SK-N-SH (cell line): ENCODE results near the gene SYT17. TPM values are rescaled to one million over a fixed set of nuclear protein-coding genes. Genes with fewer than 3 reads are reported as not detected.

Source experiments
- CTCF ChIA-PET: fragments of 300-600, 350-600 bp; formaldehyde crosslinking; extraction: SDS; loops from one replicate; lab custom pipeline; 2021; lab: Yijun Ruan, JAX
- POLR2A ChIA-PET: fragments of 350-600 bp; sonication (Branson Sonifier 250); formaldehyde crosslinking; extraction: SDS; loops from one replicate; lab custom pipeline; 2020; ENCODE audit warnings: antibody characterized with exemption, inconsistent platforms; lab: Yijun Ruan, JAX
- DNase-seq: peaks from one replicate; pipeline ENCODE4 v3.0.0; 2012
- H2AFZ ChIP-seq: fragments of 200-600 bp; sonication (generic); 2 replicates; pipeline ENCODE4 v1.8.1; 2016; ENCODE audit warnings: antibody characterized with exemption, mild to moderate bottlenecking, low read depth
- H3F3A ChIP-seq: fragments of 200-600 bp; sonication (generic); replicated peaks from 2 replicates; pipeline ENCODE3; 2016; ENCODE audit warnings: antibody characterized with exemption, mild to moderate bottlenecking; ENCODE audit not compliant: insufficient read depth
- H3K27ac ChIP-seq, 2 experiments: fragments of 200-500 bp in 1 of 2; fragments of 200-600 bp in 1 of 2; sonication (Bioruptor generic) in 1 of 2; sonication (generic), shearing (Covaris generic) in 1 of 2; 2 replicates each; pipeline versions ENCODE4 v1.5.1 to v1.6.1; 2014 to 2016; ENCODE audit warnings: low read depth in 2 of 2, inconsistent platforms in 1 of 2, low read length in 1 of 2, mild to moderate bottlenecking in 1 of 2, mixed read lengths in 1 of 2
- H3K27me3 ChIP-seq: fragments of 200-600 bp; sonication (generic), shearing (Covaris generic); 2 replicates; pipeline ENCODE4 v1.6.1; 2016; ENCODE audit warnings: mixed run types; ENCODE audit not compliant: insufficient read depth
- H3K36me3 ChIP-seq, 2 experiments: fragments of 200-500 bp in 1 of 2; fragments of 200-600 bp in 1 of 2; sonication (Bioruptor generic) in 1 of 2; sonication (generic) in 1 of 2; replicated peaks in 1 of 2; 2 replicates each; pipeline versions ENCODE3 to v1.5.1; 2014 to 2016; ENCODE audit warnings: low read length in 1 of 2, mild to moderate bottlenecking in 1 of 2; ENCODE audit not compliant: insufficient read depth in 2 of 2, control insufficient read depth in 1 of 2
- H3K4me1 ChIP-seq, 2 experiments: fragments of 200-500 bp in 1 of 2; fragments of 200-600 bp in 1 of 2; sonication (Bioruptor generic) in 1 of 2; sonication (generic), shearing (Covaris generic) in 1 of 2; 2 replicates each; pipeline versions ENCODE4 v1.5.1 to v1.6.1; 2014 to 2016; ENCODE audit warnings: low read depth in 1 of 2, low read length in 1 of 2, mixed run types in 1 of 2; ENCODE audit not compliant: insufficient read depth in 2 of 2, control insufficient read depth in 1 of 2
- H3K4me2 ChIP-seq: fragments of 200-600 bp; sonication (generic), shearing (Covaris generic); 2 replicates; pipeline ENCODE4 v1.6.1; 2017; ENCODE audit warnings: mixed run types
- H3K4me3 ChIP-seq, 2 experiments: fragments of 200-500 bp in 1 of 2; fragments of 200-600 bp in 1 of 2; sonication (Bioruptor generic) in 1 of 2; sonication (generic), shearing (Covaris generic) in 1 of 2; 2 replicates each; pipeline versions ENCODE4 v1.5.1 to v1.8.1; 2014 to 2016; ENCODE audit warnings: low read depth in 2 of 2, inconsistent platforms in 1 of 2, low read length in 1 of 2, mild to moderate bottlenecking in 1 of 2, mixed read lengths in 1 of 2, moderate library complexity in 1 of 2
- H3K79me2 ChIP-seq: fragments of 200-600 bp; sonication (generic); 2 replicates; pipeline ENCODE4 v1.8.1; 2017; ENCODE audit warnings: mild to moderate bottlenecking; ENCODE audit not compliant: insufficient read depth
- H3K9ac ChIP-seq: fragments of 200-600 bp; sonication (generic); 2 replicates; pipeline ENCODE4 v1.6.1; 2017; ENCODE audit warnings: mixed run types
- H3K9me2 ChIP-seq: fragments of 200-600 bp; sonication (generic); 2 replicates; pipeline ENCODE4 v1.6.1; 2017; ENCODE audit warnings: mixed run types
- H3K9me3 ChIP-seq: fragments of 200-600 bp; sonication (generic); 2 replicates; pipeline ENCODE4 v1.6.1; 2017; ENCODE audit warnings: mixed run types, mild to moderate bottlenecking, moderate library complexity
- H4K20me1 ChIP-seq: fragments of 200-600 bp; sonication (generic); 2 replicates; pipeline ENCODE4 v1.6.1; 2017; ENCODE audit warnings: mild to moderate bottlenecking, mixed run types; ENCODE audit not compliant: insufficient read depth
- EP300 ChIP-seq, 2 experiments: IDR thresholded peaks; 2 replicates each; pipeline versions ENCODE4 v1.4.0 to v1.6.1; 2012; ENCODE audit warnings: borderline replicate concordance in 1 of 2, low read depth in 1 of 2, low read length in 1 of 2
- EZH2phosphoT487 ChIP-seq: fragments of 200-600 bp; sonication (generic); IDR thresholded peaks from 2 replicates; pipeline ENCODE4 v1.6.1; 2017; ENCODE audit warnings: low read depth, mixed run types, mild to moderate bottlenecking, antibody characterized with exemption, moderate library complexity, borderline replicate concordance
- FOSL2 ChIP-seq: IDR thresholded peaks from 2 replicates; pipeline ENCODE4 v1.4.0; 2012; ENCODE audit warnings: low read depth, mild to moderate bottlenecking, moderate library complexity, borderline replicate concordance
- GABPA ChIP-seq: IDR thresholded peaks from 2 replicates; pipeline ENCODE4 v1.4.0; 2012; ENCODE audit warnings: low read depth, mild to moderate bottlenecking
- GATA2 ChIP-seq: sonication (generic); formaldehyde crosslinking; IDR thresholded peaks from 2 replicates; pipeline ENCODE4 v1.5.0; 2020; ENCODE audit warnings: mild to moderate bottlenecking, missing genetic modification reagents
- JUND ChIP-seq: IDR thresholded peaks from 2 replicates; pipeline ENCODE4 v1.4.0; 2012
- MEF2A ChIP-seq: IDR thresholded peaks from 2 replicates; pipeline ENCODE4 v1.4.0; 2012; ENCODE audit warnings: low read depth, borderline replicate concordance
- NRF1 ChIP-seq: IDR thresholded peaks from 2 replicates; pipeline ENCODE4 v1.6.1; 2012; ENCODE audit warnings: low read depth, mild to moderate bottlenecking, low read length
- POLR2AphosphoS5 ChIP-seq: IDR thresholded peaks from 2 replicates; pipeline ENCODE4 v1.6.1; 2012; ENCODE audit warnings: low read depth, low read length
- RAD21 ChIP-seq: IDR thresholded peaks from 2 replicates; pipeline ENCODE4 v1.6.1; 2012; ENCODE audit warnings: mild to moderate bottlenecking, low read length
- SIN3A ChIP-seq: IDR thresholded peaks from 2 replicates; pipeline ENCODE4 v1.6.1; 2012; ENCODE audit warnings: low read depth, mild to moderate bottlenecking, low read length, moderate library complexity, borderline replicate concordance
- TEAD4 ChIP-seq: IDR thresholded peaks from 2 replicates; pipeline ENCODE4 v1.4.0; 2012; ENCODE audit warnings: mild to moderate bottlenecking, borderline replicate concordance; ENCODE audit not compliant: insufficient read depth
- USF2 ChIP-seq: fragments of 150-350 bp; IDR thresholded peaks from 2 replicates; pipeline ENCODE4 v1.6.1; 2017; ENCODE audit warnings: antibody characterized with exemption, low read length, low read depth, borderline replicate concordance
- YY1 ChIP-seq: IDR thresholded peaks from 2 replicates; pipeline ENCODE4 v1.4.0; 2012; ENCODE audit warnings: low read depth, mild to moderate bottlenecking
- WGBS: methylation state at CpG from one replicate; pipeline ENCODE4 v1.1.6; 2017; ENCODE audit warnings: low lambda C conversion rate; 5-methylcytosine and 5-hydroxymethylcytosine counted together
- polyA plus RNA-seq, 3 experiments: library from polyadenylated mRNA; depleted of rRNA; stranded (reverse); fragments of >200 nt; gene quantifications; 2 replicates each; pipeline ENCODE4 v1.2.3, GENCODE V29; 2012
- TF ChIP-seq, protein P1 (sequence below): IDR thresholded peaks from 2 replicates; pipeline ENCODE4 v1.6.1; 2012; ENCODE audit warnings: mild to moderate bottlenecking, low read depth, low read length, moderate library complexity
- TF ChIP-seq, protein P2 (sequence below): fragments of 150-350 bp; IDR thresholded peaks from 2 replicates; pipeline ENCODE4 v1.6.1; 2016; ENCODE audit warnings: mild to moderate bottlenecking, low read depth, low read length

Gene SYT17
- polyA plus RNA-seq, 1 of the 3 experiments (the other 2 are of a cell fraction): 0.21 TPM

GRCh38 chr16:19235478-19235877, 67.4 kb downstream of the SYT17 start (continued):
- TF ChIP-seq, protein P1, sequence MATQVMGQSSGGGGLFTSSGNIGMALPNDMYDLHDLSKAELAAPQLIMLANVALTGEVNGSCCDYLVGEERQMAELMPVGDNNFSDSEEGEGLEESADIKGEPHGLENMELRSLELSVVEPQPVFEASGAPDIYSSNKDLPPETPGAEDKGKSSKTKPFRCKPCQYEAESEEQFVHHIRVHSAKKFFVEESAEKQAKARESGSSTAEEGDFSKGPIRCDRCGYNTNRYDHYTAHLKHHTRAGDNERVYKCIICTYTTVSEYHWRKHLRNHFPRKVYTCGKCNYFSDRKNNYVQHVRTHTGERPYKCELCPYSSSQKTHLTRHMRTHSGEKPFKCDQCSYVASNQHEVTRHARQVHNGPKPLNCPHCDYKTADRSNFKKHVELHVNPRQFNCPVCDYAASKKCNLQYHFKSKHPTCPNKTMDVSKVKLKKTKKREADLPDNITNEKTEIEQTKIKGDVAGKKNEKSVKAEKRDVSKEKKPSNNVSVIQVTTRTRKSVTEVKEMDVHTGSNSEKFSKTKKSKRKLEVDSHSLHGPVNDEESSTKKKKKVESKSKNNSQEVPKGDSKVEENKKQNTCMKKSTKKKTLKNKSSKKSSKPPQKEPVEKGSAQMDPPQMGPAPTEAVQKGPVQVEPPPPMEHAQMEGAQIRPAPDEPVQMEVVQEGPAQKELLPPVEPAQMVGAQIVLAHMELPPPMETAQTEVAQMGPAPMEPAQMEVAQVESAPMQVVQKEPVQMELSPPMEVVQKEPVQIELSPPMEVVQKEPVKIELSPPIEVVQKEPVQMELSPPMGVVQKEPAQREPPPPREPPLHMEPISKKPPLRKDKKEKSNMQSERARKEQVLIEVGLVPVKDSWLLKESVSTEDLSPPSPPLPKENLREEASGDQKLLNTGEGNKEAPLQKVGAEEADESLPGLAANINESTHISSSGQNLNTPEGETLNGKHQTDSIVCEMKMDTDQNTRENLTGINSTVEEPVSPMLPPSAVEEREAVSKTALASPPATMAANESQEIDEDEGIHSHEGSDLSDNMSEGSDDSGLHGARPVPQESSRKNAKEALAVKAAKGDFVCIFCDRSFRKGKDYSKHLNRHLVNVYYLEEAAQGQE: no peak
- TF ChIP-seq NRF1 (no peak), MEF2A (no peak), JUND (no peak), POLR2AphosphoS5 (no peak), GATA2 (CRISPR knock-in tag) (no peak)

- Histone ChIP-seq H3K79me2 (no peaks in the 10 kb centered on the region), H3K4me3 (no peak overlapping the region), H2AFZ (no peak overlapping the region), H3F3A (no peaks in the 10 kb centered on the region), H3K4me1 (peaks cover 0 to 12% of the 10 kb centered on the region in 2 experiments; a peak in 1 of 4 replicates), H4K20me1 (no peaks in the 10 kb centered on the region), H3K9me2 (no peaks in the 10 kb centered on the region), H3K36me3 (no peaks in the 10 kb centered on the region), H3K9ac (no peak overlapping the region), H3K4me2 (no peak overlapping the region), H3K27ac (no peak overlapping the region), H3K27me3 (no peaks in the 10 kb centered on the region), H3K9me3 (no peaks in the 10 kb centered on the region)
- 58% methylated on average over 4 of the region's 4 CpGs for WGBS
- ChIA-PET CTCF (no interaction called here), POLR2A (no interaction called here)
- no peak for DNase-seq
- no peak for TF ChIP-seq TEAD4
- no peak for TF ChIP-seq USF2
- no peak for TF ChIP-seq POLR2AphosphoS5
- no peak for TF ChIP-seq NRF1
- TF ChIP-seq RAD21: no peak
- TF ChIP-seq YY1: no peak
- TF ChIP-seq GABPA: no peak
- TF ChIP-seq, protein P2, sequence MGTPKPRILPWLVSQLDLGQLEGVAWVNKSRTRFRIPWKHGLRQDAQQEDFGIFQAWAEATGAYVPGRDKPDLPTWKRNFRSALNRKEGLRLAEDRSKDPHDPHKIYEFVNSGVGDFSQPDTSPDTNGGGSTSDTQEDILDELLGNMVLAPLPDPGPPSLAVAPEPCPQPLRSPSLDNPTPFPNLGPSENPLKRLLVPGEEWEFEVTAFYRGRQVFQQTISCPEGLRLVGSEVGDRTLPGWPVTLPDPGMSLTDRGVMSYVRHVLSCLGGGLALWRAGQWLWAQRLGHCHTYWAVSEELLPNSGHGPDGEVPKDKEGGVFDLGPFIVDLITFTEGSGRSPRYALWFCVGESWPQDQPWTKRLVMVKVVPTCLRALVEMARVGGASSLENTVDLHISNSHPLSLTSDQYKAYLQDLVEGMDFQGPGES: no peak
- no peak for TF ChIP-seq SIN3A
- no peak for TF ChIP-seq EZH2phosphoT487
- TF ChIP-seq EP300 (IDR thresholded peaks at IDR 0.05; ENCODE audit: borderline replicate concordance in 1 of 2, low read depth in 1 of 2, low read length in 1 of 2): no peak
- TF ChIP-seq FOSL2: no peak
- TF ChIP-seq, all 33 proteins: peak for 0
Measured at GRCh38 chr16:19235886-19236285, 67.8 kb downstream of the SYT17 start.
